Trophoblast cell (in vitro differentiated cells and primary cell): ENCODE data around the gene IL18RAP.

Experiments
- DNase-seq, 2 donors: peaks; one replicate each; pipeline ENCODE4 v3.0.0-alpha.2; 2016
- H2AFZ ChIP-seq: 2 replicates; pipeline ENCODE4 v1.6.1; 2013; ENCODE audit warnings: low read length, moderate library complexity, mild to moderate bottlenecking; ENCODE audit not compliant: insufficient read depth, poor library complexity
- H2AK5ac ChIP-seq: 2 replicates; pipeline ENCODE4 v1.6.1; 2013; ENCODE audit warnings: mild to moderate bottlenecking, low read length
- H2BK120ac ChIP-seq: 2 replicates; pipeline ENCODE4 v1.6.1; 2013; ENCODE audit warnings: low read length, mild to moderate bottlenecking, moderate library complexity; ENCODE audit not compliant: insufficient read depth, poor library complexity
- H2BK12ac ChIP-seq: 2 replicates; pipeline ENCODE4 v1.6.1; 2013; ENCODE audit warnings: mild to moderate bottlenecking, low read length, moderate library complexity
- H2BK5ac ChIP-seq: 2 replicates; pipeline ENCODE4 v1.6.1; 2013; ENCODE audit warnings: low read length, low read depth, moderate library complexity, mild to moderate bottlenecking; ENCODE audit not compliant: poor library complexity
- H3K14ac ChIP-seq: 2 replicates; pipeline ENCODE4 v1.6.1; 2013; ENCODE audit warnings: mild to moderate bottlenecking, low read length
- H3K18ac ChIP-seq: 2 replicates; pipeline ENCODE4 v1.6.1; 2013; ENCODE audit warnings: mild to moderate bottlenecking, low read length
- H3K23ac ChIP-seq: 2 replicates; pipeline ENCODE4 v1.6.1; 2013; ENCODE audit warnings: low read length
- H3K27ac ChIP-seq: 2 replicates; pipeline ENCODE4 v1.5.1; 2013; ENCODE audit warnings: low read depth, mild to moderate bottlenecking, inconsistent platforms, low read length, moderate library complexity
- H3K27me3 ChIP-seq: 2 replicates; pipeline ENCODE4 v1.6.1; 2013; ENCODE audit warnings: inconsistent platforms, mild to moderate bottlenecking, low read length, moderate library complexity; ENCODE audit not compliant: insufficient read depth
- H3K36me3 ChIP-seq, 2 experiments: 1 replicate in 1 of 2; 2 replicates in 1 of 2; pipeline ENCODE4 v1.6.1; 2013; ENCODE audit warnings: low read length in 2 of 2, mild to moderate bottlenecking in 2 of 2, moderate library complexity in 1 of 2; ENCODE audit not compliant: insufficient read depth in 2 of 2, control insufficient read depth in 1 of 2
- H3K4ac ChIP-seq: 2 replicates; pipeline ENCODE4 v1.6.1; 2013; ENCODE audit warnings: low read depth, mild to moderate bottlenecking, low read length, moderate library complexity
- H3K4me1 ChIP-seq, 2 experiments: 1 replicate in 1 of 2; 2 replicates in 1 of 2; pipeline ENCODE4 v1.6.1; 2013; ENCODE audit warnings: low read length in 2 of 2, mild to moderate bottlenecking in 2 of 2, moderate library complexity in 1 of 2; ENCODE audit not compliant: insufficient read depth in 2 of 2, control insufficient read depth in 1 of 2
- H3K4me2 ChIP-seq: 2 replicates; pipeline ENCODE4 v1.6.1; 2013; ENCODE audit warnings: inconsistent platforms, mild to moderate bottlenecking, low read length, moderate library complexity
- H3K4me3 ChIP-seq: 2 replicates; pipeline ENCODE4 v1.5.1; 2013; ENCODE audit warnings: mild to moderate bottlenecking, low read depth, low read length, inconsistent platforms
- H3K79me1 ChIP-seq: one replicate; pipeline ENCODE4 v1.6.1; 2013; ENCODE audit warnings: low read length
- H3K79me2 ChIP-seq: 2 replicates; pipeline ENCODE4 v1.6.1; 2013; ENCODE audit warnings: low read length, mild to moderate bottlenecking; ENCODE audit not compliant: control insufficient read depth, insufficient read depth, poor library complexity
- H3K9ac ChIP-seq: 2 replicates; pipeline ENCODE4 v1.6.1; 2013; ENCODE audit warnings: mild to moderate bottlenecking, low read length
- H3K9me3 ChIP-seq: 2 replicates; pipeline ENCODE4 v1.6.1; 2013; ENCODE audit warnings: low read depth, mild to moderate bottlenecking, control low read depth, inconsistent platforms, low read length; ENCODE audit not compliant: insufficient read depth
- H4K12ac ChIP-seq: 2 replicates; pipeline ENCODE4 v1.6.1; 2013; ENCODE audit warnings: low read depth, mild to moderate bottlenecking, low read length, moderate library complexity
- H4K8ac ChIP-seq: 2 replicates; pipeline ENCODE4 v1.6.1; 2013; ENCODE audit warnings: low read depth, mild to moderate bottlenecking, low read length, moderate library complexity
- H4K91ac ChIP-seq: one replicate; pipeline ENCODE4 v1.6.1; 2013; ENCODE audit warnings: low read depth, mild to moderate bottlenecking, low read length, moderate library complexity
- WGBS: extraction: QIAGEN DNeasy Blood & Tissue Kit; methylation state at CpG from one replicate; pipeline ENCODE4 v1.1.7; 2013; ENCODE audit warnings: missing lambda C conversion rate; ENCODE audit not compliant: insufficient read length, insufficient coverage; ENCODE audit errors: extremely low coverage; 5-methylcytosine and 5-hydroxymethylcytosine counted together

Gene IL18RAP

DNA sequence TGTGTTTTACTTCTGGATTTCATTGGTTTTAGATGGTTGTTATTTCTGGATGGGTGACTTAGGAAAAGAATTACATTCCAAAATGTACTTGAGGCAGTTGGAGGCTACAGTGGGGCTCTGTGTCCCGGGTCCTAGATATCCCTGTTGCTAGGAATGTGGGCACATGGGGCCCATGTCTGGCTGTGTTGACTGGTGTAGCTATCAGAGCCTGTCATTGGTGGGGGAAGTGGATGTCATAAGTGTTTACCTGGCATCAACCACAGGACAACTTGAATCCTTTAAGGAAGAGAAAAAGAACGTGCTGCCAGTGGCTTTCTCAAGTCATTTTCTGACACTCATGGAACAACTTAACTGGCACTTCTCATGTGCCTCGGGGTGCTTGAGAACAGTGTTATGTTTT is 37.0 kb upstream of the IL18RAP start:
- no peak overlapping the region for H2BK120ac ChIP-seq
- no peak overlapping the region for H3K18ac ChIP-seq
- no peak overlapping the region for H3K27ac ChIP-seq
- WGBS = no CpG with 5 or more reads among the region's 3 CpGs
- H3K4ac ChIP-seq = no peak overlapping the region
- no peak overlapping the region for H3K23ac ChIP-seq
- no peaks in the 10 kb centered on the region for H3K27me3 ChIP-seq
- no peak overlapping the region for H4K8ac ChIP-seq
- no peak overlapping the region for H2BK12ac ChIP-seq
- H4K12ac ChIP-seq = no peak overlapping the region
- no peak overlapping the region for H3K14ac ChIP-seq
- H3K4me2 ChIP-seq = no peak overlapping the region
- H3K9me3 ChIP-seq = no peaks in the 10 kb centered on the region
- no peaks in the 10 kb centered on the region for H3K4me1 ChIP-seq
- no peak for DNase-seq
- no peak overlapping the region for H2AFZ ChIP-seq
- no peaks in the 10 kb centered on the region for H3K36me3 ChIP-seq
- H3K9ac ChIP-seq = no peak overlapping the region
- no peak overlapping the region for H4K91ac ChIP-seq
- no peak overlapping the region for H2AK5ac ChIP-seq
- no peak overlapping the region for H3K4me3 ChIP-seq
- H3K79me1 ChIP-seq = no peaks in the 10 kb centered on the region
- no peak overlapping the region for H2BK5ac ChIP-seq
- no peaks in the 10 kb centered on the region for H3K79me2 ChIP-seq

DNA sequence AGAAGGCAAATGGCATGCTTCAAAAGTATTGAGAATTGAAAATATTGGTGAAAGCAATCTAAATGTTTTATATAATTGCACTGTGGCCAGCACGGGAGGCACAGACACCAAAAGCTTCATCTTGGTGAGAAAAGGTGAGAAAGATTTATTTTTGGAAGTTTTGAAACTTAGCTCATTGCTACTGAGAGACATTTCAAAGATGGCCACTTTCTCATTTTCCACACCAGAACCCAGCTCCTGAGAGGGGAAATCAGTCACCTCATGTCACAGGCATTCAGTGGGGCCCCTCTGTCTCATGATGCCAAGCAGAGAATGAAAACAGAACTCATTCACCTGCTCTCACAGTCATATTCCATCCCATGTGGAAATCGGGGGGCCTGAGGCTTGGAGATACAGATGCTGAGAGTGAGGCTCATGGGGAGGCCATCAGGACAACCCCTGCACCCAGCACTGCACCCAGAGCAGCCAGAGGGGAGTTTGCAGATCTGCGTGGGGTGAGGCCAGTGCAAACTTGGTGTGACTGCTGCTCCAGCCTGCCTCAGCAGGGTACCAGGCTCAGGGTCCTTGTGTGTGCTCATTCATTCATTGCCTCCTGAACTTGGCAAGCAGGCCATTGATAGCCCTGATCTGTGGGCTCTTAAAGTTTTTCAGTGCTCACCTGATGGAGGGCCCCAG is 36.0 kb upstream of the IL18RAP start:
- Histone ChIP-seq H4K12ac (no peak overlapping the region), H3K14ac (no peak overlapping the region), H3K9me3 (no peaks in the 10 kb centered on the region), H3K27me3 (no peaks in the 10 kb centered on the region), H3K79me2 (no peaks in the 10 kb centered on the region), H3K4me1 (no peaks in the 10 kb centered on the region), H3K27ac (no peak overlapping the region), H3K4ac (no peak overlapping the region), H2BK120ac (no peak overlapping the region), H2AFZ (no peak overlapping the region), H3K36me3 (no peaks in the 10 kb centered on the region), H3K79me1 (no peaks in the 10 kb centered on the region), H3K4me2 (no peak overlapping the region), H4K8ac (no peak overlapping the region), H3K18ac (no peak overlapping the region), H3K9ac (no peak overlapping the region), H3K4me3 (no peak overlapping the region), H2BK5ac (no peak overlapping the region), H2AK5ac (no peak overlapping the region), H3K23ac (no peak overlapping the region), H2BK12ac (no peak overlapping the region), H4K91ac (no peak overlapping the region)
- no CpG with 5 or more reads among the region's 3 CpGs for WGBS
- no peak for DNase-seq

DNA sequence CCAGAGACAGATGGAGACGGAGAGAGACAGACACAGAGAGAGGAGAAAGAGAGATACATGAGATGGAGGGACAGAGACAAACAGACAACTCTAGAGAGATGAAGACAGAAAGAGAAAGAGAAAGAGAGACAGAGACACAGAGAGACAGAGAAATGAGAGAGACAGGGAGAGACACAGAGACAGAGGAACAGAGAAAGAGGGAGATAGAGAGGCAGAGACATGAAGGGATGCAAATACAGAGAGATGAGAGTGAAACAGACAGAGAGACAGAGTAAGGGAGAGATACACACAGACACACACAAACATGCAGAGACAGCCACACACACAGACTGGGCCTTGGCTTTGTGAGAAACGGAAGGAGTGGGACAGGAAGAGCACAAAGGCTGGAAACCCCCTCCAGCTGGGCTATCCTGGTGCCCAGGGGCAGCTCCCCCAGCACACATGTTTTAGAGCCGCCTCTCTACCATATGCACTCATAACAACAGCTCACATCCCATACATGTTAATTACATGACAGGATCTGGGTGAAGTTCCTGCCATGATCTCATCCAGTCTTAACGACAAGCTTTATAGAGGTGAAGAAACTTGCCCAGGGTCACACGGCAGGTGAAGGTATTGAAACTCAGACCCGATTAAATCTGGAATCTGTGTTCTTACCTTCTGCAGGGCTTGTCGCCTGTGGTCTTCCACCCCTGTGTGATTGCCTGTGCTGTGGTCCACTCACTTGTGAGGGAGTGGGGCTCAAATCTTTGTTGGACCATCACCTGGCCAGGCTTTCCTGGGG is 35.0 kb upstream of the IL18RAP start:
- no peak overlapping the region for H3K4me2 ChIP-seq

DNA sequence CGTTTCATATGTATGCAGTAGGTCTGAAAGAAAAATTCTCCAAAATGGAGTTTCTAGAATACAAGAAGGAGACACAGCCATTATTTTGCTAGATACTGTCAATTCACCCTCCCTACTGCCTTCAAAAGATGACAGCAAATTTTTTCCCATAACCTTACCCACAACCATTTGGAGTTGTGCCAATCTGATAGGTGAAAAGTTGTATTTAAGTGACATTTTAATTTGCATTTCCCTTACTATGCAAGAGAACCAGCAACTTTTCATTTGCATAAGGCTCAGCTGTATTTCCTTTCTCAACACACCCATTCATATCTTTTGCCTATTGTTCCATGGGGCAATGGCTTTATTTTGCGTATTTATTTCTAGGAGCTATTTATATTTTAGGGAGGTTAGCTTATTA is 31.4 kb upstream of the IL18RAP start:
- Histone ChIP-seq H3K4ac (no peak overlapping the region), H3K79me1 (no peaks in the 10 kb centered on the region), H3K27ac (no peak overlapping the region), H3K4me2 (no peak overlapping the region), H2BK120ac (no peak overlapping the region), H3K9ac (no peak overlapping the region), H3K79me2 (no peaks in the 10 kb centered on the region), H4K12ac (no peak overlapping the region), H2BK5ac (no peak overlapping the region), H3K9me3 (no peaks in the 10 kb centered on the region), H3K18ac (no peak overlapping the region), H3K36me3 (no peaks in the 10 kb centered on the region), H3K4me3 (no peak overlapping the region), H2AK5ac (no peak overlapping the region), H4K8ac (no peak overlapping the region), H4K91ac (no peak overlapping the region), H2AFZ (no peak overlapping the region), H3K27me3 (no peaks in the 10 kb centered on the region), H3K4me1 (no peaks in the 10 kb centered on the region), H2BK12ac (no peak overlapping the region), H3K14ac (no peak overlapping the region), H3K23ac (no peak overlapping the region)
- WGBS = no CpG with 5 or more reads among the region's 2 CpGs
- no peak for DNase-seq

More for the DNA sequence above, 35.0 kb upstream of the IL18RAP start:
- H4K12ac ChIP-seq = no peak overlapping the region
- no peaks in the 10 kb centered on the region for H3K79me1 ChIP-seq
- no peaks in the 10 kb centered on the region for H3K36me3 ChIP-seq
- H3K4me3 ChIP-seq = no peak overlapping the region
- no peak overlapping the region for H4K8ac ChIP-seq
- no peaks in the 10 kb centered on the region for H3K9me3 ChIP-seq
- no peak for DNase-seq
- H3K79me2 ChIP-seq = no peaks in the 10 kb centered on the region
- H2BK5ac ChIP-seq = no peak overlapping the region
- no peak overlapping the region for H2AFZ ChIP-seq
- H4K91ac ChIP-seq = no peak overlapping the region
- H2BK12ac ChIP-seq = no peak overlapping the region
- no peaks in the 10 kb centered on the region for H3K27me3 ChIP-seq
- no peaks in the 10 kb centered on the region for H3K4me1 ChIP-seq
- H2AK5ac ChIP-seq = no peak overlapping the region
- no CpG with 5 or more reads among the region's 7 CpGs for WGBS
- no peak overlapping the region for H3K4ac ChIP-seq
- no peak overlapping the region for H3K14ac ChIP-seq
- no peak overlapping the region for H3K9ac ChIP-seq
- H3K27ac ChIP-seq = no peak overlapping the region
- no peak overlapping the region for H3K23ac ChIP-seq
- no peak overlapping the region for H2BK120ac ChIP-seq
- H3K18ac ChIP-seq = no peak overlapping the region
